ENCODE data around the gene ATG101. TPM values are rescaled to one million over a fixed set of nuclear protein-coding genes. Genes with fewer than 3 reads are reported as not detected.

ATG101 gene
- total RNA-seq, 4 donors from 2014 or later = 36.7 to 54.7 (median 40.4) TPM

DNA sequence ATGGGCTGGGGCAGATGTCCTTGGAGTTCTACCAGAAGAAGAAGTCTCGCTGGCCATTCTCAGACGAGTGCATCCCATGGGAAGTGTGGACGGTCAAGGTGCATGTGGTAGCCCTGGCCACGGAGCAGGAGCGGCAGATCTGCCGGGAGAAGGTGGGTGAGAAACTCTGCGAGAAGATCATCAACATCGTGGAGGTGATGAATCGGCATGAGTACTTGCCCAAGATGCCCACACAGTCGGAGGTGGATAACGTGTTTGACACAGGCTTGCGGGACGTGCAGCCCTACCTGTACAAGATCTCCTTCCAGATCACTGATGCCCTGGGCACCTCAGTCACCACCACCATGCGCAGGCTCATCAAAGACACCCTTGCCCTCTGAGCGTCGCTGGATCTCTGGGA, 7.0 kb downstream of the ATG101 start:
- no peaks in the 10 kb centered on the region for H3K27me3 ChIP-seq
- no peaks in the 10 kb centered on the region for H3K9me3 ChIP-seq
- no peak for DNase-seq
- peaks cover 0 to 50% (median 10%) of the 10 kb centered on the region in 3 donors for H3K4me1 ChIP-seq
- intact Hi-C loops (cut with DNase I) = no loop called here
- TF ChIP-seq POLR2A (IDR thresholded peaks at IDR 0.05) = no peak
- TF ChIP-seq, protein P1, sequence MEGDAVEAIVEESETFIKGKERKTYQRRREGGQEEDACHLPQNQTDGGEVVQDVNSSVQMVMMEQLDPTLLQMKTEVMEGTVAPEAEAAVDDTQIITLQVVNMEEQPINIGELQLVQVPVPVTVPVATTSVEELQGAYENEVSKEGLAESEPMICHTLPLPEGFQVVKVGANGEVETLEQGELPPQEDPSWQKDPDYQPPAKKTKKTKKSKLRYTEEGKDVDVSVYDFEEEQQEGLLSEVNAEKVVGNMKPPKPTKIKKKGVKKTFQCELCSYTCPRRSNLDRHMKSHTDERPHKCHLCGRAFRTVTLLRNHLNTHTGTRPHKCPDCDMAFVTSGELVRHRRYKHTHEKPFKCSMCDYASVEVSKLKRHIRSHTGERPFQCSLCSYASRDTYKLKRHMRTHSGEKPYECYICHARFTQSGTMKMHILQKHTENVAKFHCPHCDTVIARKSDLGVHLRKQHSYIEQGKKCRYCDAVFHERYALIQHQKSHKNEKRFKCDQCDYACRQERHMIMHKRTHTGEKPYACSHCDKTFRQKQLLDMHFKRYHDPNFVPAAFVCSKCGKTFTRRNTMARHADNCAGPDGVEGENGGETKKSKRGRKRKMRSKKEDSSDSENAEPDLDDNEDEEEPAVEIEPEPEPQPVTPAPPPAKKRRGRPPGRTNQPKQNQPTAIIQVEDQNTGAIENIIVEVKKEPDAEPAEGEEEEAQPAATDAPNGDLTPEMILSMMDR (IDR thresholded peaks at IDR 0.05) = no peak
- no peak overlapping the region for H3K4me3 ChIP-seq
- H3K27ac ChIP-seq = no peak overlapping the region
- H3K36me3 ChIP-seq = peaks cover 0 to 87% (median 7%) of the 10 kb centered on the region in 3 donors
- WGBS, 2 donors = 88 to 94% methylated on average over 12 to 13 of the region's 16 CpGs

GRCh38 chr12:52078276-52078675, 8.5 kb downstream of the ATG101 start:
- Histone ChIP-seq H3K27me3 (no peaks in the 10 kb centered on the region), H3K9me3 (no peaks in the 10 kb centered on the region), H3K4me1 (peaks cover 0 to 50% (median 20%) of the 10 kb centered on the region in 3 donors), H3K4me3 (no peak overlapping the region), H3K36me3 (peaks cover 0 to 72% (median 7%) of the 10 kb centered on the region in 3 donors), H3K27ac (no peak overlapping the region)
- no peak for DNase-seq
- intact Hi-C loops (cut with DNase I) = no loop called here
- no peak for TF ChIP-seq POLR2A (IDR thresholded peaks at IDR 0.05)
- TF ChIP-seq, protein P1 (IDR thresholded peaks at IDR 0.05) = no peak
- WGBS, 2 donors = 78 to 81% methylated on average over 3 of the region's 3 CpGs

GRCh38 chr12:52079576-52080402, 10.0 kb downstream of the ATG101 start, which contains the start of gene SMIM41:
Gene SMIM41, plus strand, starts transcription at chr12:52079704. Its CDS starts 76 bp downstream, at chr12:52079780.
- Histone ChIP-seq H3K36me3 (peaks cover 0 to 57% (median 7%) of the 10 kb centered on the region in 3 donors), H3K4me3 (peak within 1 kb of the TSS; percentile 6 to 54 (median 24)), H3K27ac (peak within 1 kb of the TSS; percentile 45 to 82 (median 64)), H3K27me3 (no peaks in the 10 kb centered on the region), H3K4me1 (peaks cover 0 to 36% (median 20%) of the 10 kb centered on the region in 3 donors), H3K9me3 (no peaks in the 10 kb centered on the region)
- intact Hi-C loops (cut with DNase I) = loop anchor here (5.0 kb wide), 1 partner anchor 52 kb away; no protein-coding TSS in a partner anchor
- no peak for DNase-seq
- TF ChIP-seq, protein P1 (IDR thresholded peaks at IDR 0.05) = no peak
- no peak for TF ChIP-seq POLR2A (IDR thresholded peaks at IDR 0.05)
- WGBS, 2 donors = 85 to 87% methylated on average over 8 to 17 of the region's 87 CpGs

DNA sequence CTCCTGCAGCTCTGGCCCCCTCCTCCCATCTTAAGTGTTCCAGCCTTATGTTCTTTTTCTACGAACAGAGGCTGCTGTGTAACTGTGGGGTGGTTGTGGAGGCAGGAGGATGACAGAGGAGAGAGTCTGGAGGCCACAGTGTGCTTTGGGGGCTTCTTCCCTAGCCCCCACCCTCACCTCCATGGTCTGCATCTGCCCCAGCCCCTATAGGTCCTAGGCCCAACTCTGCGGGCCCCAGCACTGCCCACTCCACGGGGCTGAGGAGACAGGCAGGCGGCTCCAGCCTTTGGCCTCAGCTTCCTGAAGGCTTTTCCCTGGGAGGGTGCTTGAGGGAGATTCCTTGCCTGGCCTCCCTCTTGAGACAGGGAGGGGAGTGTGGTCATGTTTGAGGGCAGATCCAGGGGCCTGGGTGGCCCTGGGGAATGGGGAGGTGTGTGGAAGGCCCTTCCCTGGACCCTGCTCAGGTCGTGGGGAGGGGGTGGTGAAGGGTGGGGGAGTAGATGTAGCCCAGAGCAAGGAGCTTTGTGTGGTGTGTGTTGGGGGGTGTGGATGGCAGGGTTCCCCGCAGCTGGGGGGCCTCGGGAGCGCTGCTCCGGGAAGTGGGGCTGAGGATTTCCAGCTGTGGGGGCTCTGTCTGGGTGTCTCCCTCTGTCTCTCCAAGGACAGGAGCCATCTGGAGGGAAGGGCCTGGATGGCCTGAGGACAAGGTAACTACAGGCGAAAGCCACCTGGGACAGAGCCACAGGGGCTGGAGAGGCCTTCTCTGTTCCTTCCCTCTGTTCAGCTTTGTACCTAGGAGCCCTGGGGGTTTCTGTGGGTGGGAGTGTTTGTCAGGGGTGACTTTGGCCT, 10.8 kb downstream of the ATG101 start:
- Histone ChIP-seq H3K4me3 (peak overlapping the region in 3 of 4 donors; percentile 7 to 54 (median 40)), H3K4me1 (peaks cover 0 to 35% (median 20%) of the 10 kb centered on the region in 3 donors), H3K27ac (peak overlapping the region; percentile 45 to 82 (median 64)), H3K27me3 (peaks cover 0 to 4% (median 0%) of the 10 kb centered on the region in 4 donors), H3K9me3 (no peaks in the 10 kb centered on the region), H3K36me3 (peaks cover 0 to 49% (median 7%) of the 10 kb centered on the region in 3 donors)
- no peak for TF ChIP-seq POLR2A (IDR thresholded peaks at IDR 0.05)
- TF ChIP-seq, protein P1 (IDR thresholded peaks at IDR 0.05) = no peak
- WGBS, 2 donors = 67 to 88% methylated on average over 3 of the region's 10 CpGs
- DNase-seq = no peak
- intact Hi-C loops (cut with DNase I) = loop anchor here (5.0 kb wide), 1 partner anchor 53 kb away; no protein-coding TSS in a partner anchor
